Body of pancreas (tissue), 4 donors: ENCODE data around the gene PPARA.

Experiments
- CTCF ChIP-seq, 7 experiments: fragments of 450-650 bp in 4 of 7; fragments of 200-600 bp in 3 of 7; sonication (generic) in 3 of 7; IDR thresholded peaks; one replicate each; pipeline ENCODE4 v1.5.1; 2016 to 2019; ENCODE audit warnings: antibody characterized with exemption in 7 of 7
- POLR2A ChIP-seq, 3 donors: fragments of 450-650 bp; IDR thresholded peaks; one replicate each; pipeline ENCODE4 v1.6.1; 2016; ENCODE audit warnings: antibody characterized with exemption in 3 of 3, mild to moderate bottlenecking in 2 of 3

GRCh38 chr22:46175631-46176030 lies 25.3 kb downstream of the PPARA start:
- TF ChIP-seq CTCF (IDR thresholded peaks at IDR 0.05), result no peak
- TF ChIP-seq POLR2A (IDR thresholded peaks at IDR 0.05), result no peak
